ENCODE data around the gene IKZF1.

The IKZF1 gene

GRCh38 chr7:50355817-50356178 lies 51.3 kb downstream of the IKZF1 start:
- peak; percentile 84 for DNase-seq (ENCODE audit: low spot score)

- peak; percentile 79 for DNase-seq (ENCODE audit: low spot score)
Observed at GRCh38 chr7:50356212-50356944, 51.9 kb downstream of the IKZF1 start.

GRCh38 chr7:50356945-50357268 lies 52.4 kb downstream of the IKZF1 start:
- DNase-seq (ENCODE audit: low spot score): no peak

GRCh38 chr7:50357426-50357825 lies 52.9 kb downstream of the IKZF1 start:
- DNase-seq (ENCODE audit: low spot score): no peak

- peak; percentile 33 for DNase-seq (ENCODE audit: low spot score)
Observed at GRCh38 chr7:50358041-50358705, 53.7 kb downstream of the IKZF1 start.

- peak; percentile 52 for DNase-seq (ENCODE audit: low spot score)
Observed at GRCh38 chr7:50358779-50359178, 54.3 kb downstream of the IKZF1 start.

GRCh38 chr7:50359258-50359994 lies 54.9 kb downstream of the IKZF1 start:
- DNase-seq (ENCODE audit: low spot score): no peak

- peak; percentile 82 for DNase-seq (ENCODE audit: low spot score)
Observed at GRCh38 chr7:50359995-50360925, 55.7 kb downstream of the IKZF1 start.

GRCh38 chr7:50362142-50362541 lies 57.6 kb downstream of the IKZF1 start:
- no peak for DNase-seq (ENCODE audit: low spot score)

GRCh38 chr7:50362712-50363282 lies 58.3 kb downstream of the IKZF1 start:
- no peak for DNase-seq (ENCODE audit: low spot score)

GRCh38 chr7:50363327-50364060 lies 59.0 kb downstream of the IKZF1 start:
- no peak for DNase-seq (ENCODE audit: low spot score)

- DNase-seq (ENCODE audit: low spot score): no peak
Observed at GRCh38 chr7:50364645-50365044, 60.1 kb downstream of the IKZF1 start.

GRCh38 chr7:50366311-50366710 lies 61.8 kb downstream of the IKZF1 start:
- DNase-seq (ENCODE audit: low spot score): no peak

GRCh38 chr7:50367100-50367499 lies 62.6 kb downstream of the IKZF1 start:
- DNase-seq (ENCODE audit: low spot score): no peak

- DNase-seq (ENCODE audit: low spot score): no peak
Observed at GRCh38 chr7:50367570-50367969, 63.1 kb downstream of the IKZF1 start.

- DNase-seq (ENCODE audit: low spot score): no peak
Observed at GRCh38 chr7:50368366-50368765, 63.9 kb downstream of the IKZF1 start.

- DNase-seq (ENCODE audit: low spot score): peak; percentile 88
Observed at GRCh38 chr7:50369143-50370026, 64.9 kb downstream of the IKZF1 start.

GRCh38 chr7:50370884-50371283 lies 66.4 kb downstream of the IKZF1 start:
- no peak for DNase-seq (ENCODE audit: low spot score)

GRCh38 chr7:50371551-50372021 lies 67.1 kb downstream of the IKZF1 start:
- DNase-seq (ENCODE audit: low spot score): no peak

GRCh38 chr7:50372923-50373322 lies 68.4 kb downstream of the IKZF1 start:
- DNase-seq (ENCODE audit: low spot score): no peak

Measured in hematopoietic multipotent progenitor cell treated with erythropoietin and hydrocortisone succinate and interleukin-3 and kit ligand, for 17 days (in vitro differentiated cells).